RPMI8226 (cell line): ENCODE data around the gene STRA6.
A peak's percentile ranks its signal among the peaks of the same experiment; 100 is the strongest.
"Not testable (repeated sequence)": the region's sequence is repeated elsewhere in the genome, so short reads cannot be mapped to it uniquely, and the experiment has no call there.

ENCODE experiments used
- DNase-seq: peaks from one replicate; pipeline ENCODE4 v3.0.0-alpha.2; 2015

STRA6 gene

GRCh38 chr15:74179983-74180880, 22.4 kb downstream of the STRA6 start:
- DNase-seq = no peak

GRCh38 chr15:74179101-74179841, 23.3 kb downstream of the STRA6 start:
- DNase-seq = no peak

DNA sequence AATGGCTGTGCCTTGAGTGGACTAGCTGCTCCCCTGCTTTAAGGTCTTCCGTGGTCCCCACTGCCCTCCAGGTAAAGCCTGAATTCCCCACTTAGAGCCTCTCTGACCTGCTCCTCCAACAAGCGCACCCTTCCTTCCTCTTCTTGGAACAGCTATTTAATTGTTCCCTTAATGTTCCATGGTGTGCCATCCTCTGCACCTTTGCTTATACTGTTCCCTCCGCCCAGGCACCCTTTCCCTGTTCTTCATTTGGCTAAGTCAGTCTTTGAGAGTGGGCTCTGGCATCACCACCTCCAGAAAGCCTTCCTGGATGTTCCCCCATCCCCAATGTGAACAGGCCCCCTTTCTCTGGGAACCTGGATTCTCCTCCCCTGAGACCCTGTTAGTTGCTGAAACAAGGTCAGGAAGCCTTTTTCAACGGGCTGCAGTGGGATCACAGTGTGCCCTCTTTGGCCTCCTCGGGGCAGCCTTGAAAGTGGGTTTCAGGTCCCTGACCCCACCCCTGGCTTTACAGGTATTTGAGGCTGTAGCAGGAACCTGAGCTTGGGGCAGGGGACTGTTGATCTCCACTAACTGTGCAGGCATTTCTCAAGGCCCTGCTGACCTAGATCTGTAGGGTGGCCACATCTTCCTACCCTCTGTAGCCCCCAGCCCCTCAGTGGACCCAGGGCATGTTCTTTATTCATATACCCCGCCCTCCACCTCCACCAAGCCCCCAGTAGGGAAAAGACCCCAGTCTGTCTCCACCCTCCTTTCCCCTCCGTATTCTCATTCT, 24.1 kb downstream of the STRA6 start:
- DNase-seq = no peak

DNA sequence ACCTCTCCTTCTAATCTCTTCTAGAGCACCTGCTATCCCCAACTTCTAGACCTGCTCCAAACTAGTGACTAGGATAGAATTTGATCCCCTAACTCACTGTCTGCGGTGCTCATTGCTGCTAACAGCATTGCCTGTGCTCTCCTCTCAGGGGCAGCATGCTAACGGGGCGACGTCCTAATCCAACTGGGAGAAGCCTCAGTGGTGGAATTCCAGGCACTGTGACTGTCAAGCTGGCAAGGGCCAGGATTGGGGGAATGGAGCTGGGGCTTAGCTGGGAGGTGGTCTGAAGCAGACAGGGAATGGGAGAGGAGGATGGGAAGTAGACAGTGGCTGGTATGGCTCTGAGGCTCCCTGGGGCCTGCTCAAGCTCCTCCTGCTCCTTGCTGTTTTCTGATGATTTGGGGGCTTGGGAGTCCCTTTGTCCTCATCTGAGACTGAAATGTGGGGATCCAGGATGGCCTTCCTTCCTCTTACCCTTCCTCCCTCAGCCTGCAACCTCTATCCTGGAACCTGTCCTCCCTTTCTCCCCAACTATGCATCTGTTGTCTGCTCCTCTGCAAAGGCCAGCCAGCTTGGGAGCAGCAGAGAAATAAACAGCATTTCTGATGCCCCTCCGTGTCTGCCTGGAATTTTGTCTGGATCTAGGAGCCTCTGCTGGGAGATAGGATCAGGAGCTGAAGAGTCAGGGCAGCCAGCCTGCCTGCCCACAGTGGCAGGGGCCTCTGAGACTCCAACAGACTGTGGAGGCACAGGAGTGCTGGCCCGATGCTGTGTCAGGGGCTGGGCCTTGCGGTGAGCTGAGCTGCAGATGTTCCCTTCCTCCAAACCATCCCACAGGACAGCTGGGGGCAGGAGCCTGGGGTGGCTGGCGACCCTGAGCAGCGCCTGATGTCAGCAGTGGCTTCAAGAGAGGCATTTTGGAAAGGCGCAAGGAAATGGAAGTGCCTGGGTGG, 26.0 kb downstream of the STRA6 start:
- DNase-seq = no peak

DNA sequence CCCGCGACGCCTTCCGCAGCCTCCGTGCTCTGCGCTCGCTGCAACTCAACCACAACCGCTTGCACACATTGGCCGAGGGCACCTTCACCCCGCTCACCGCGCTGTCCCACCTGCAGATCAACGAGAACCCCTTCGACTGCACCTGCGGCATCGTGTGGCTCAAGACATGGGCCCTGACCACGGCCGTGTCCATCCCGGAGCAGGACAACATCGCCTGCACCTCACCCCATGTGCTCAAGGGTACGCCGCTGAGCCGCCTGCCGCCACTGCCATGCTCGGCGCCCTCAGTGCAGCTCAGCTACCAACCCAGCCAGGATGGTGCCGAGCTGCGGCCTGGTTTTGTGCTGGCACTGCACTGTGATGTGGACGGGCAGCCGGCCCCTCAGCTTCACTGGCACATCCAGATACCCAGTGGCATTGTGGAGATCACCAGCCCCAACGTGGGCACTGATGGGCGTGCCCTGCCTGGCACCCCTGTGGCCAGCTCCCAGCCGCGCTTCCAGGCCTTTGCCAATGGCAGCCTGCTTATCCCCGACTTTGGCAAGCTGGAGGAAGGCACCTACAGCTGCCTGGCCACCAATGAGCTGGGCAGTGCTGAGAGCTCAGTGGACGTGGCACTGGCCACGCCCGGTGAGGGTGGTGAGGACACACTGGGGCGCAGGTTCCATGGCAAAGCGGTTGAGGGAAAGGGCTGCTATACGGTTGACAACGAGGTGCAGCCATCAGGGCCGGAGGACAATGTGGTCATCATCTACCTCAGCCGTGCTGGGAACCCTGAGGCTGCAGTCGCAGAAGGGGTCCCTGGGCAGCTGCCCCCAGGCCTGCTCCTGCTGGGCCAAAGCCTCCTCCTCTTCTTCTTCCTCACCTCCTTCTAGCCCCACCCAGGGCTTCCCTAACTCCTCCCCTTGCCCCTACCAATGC, 27.1 kb downstream of the STRA6 start:
- DNase-seq = no peak

DNA sequence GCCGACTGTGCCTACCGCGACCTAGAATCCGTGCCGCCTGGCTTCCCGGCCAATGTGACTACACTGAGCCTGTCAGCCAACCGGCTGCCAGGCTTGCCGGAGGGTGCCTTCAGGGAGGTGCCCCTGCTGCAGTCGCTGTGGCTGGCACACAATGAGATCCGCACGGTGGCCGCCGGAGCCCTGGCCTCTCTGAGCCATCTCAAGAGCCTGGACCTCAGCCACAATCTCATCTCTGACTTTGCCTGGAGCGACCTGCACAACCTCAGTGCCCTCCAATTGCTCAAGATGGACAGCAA, 27.7 kb downstream of the STRA6 start:
- DNase-seq = no peak

DNA sequence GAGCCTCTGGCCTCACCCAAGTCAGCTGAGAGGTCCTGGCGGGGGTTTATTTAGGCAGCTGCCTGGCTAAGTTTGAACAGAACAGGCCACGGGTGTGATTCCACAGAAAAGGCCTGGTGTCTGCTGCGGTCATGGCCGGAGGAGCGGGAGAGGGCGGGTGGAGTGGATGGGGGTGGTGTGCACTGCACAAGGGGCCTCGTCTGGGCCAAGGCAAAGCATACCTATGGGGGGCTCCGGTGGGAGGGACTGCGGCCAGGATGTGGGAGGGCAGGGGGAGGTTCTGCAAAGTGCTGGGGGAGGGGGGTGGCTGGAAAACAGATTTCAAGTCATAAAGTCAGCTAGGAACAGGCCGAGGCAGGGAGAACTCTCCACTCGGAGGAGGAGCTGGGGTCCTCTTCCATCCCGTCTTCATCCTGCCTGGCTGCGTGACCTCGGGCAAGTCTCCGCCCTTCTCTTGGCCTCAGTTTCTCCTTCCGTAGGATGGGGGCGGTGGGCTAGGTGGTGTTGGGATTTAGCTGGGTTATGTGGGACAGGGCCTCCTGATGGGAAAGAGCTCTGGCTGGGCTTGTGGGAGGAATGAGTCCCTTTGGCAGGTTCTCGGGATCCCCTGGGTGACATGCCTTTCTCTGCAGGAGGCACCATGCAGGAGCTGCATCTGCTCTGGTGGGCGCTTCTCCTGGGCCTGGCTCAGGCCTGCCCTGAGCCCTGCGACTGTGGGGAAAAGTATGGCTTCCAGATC, 28.2 kb downstream of the STRA6 start:
- peak; percentile 3 for DNase-seq

GRCh38 chr15:74173380-74174218, 29.0 kb downstream of the STRA6 start, which contains the start of gene ISLR:
ISLR (plus strand) TSS chr15:74173710; CDS start chr15:74174859, 1,149 bp downstream.
- DNase-seq = peak; percentile 70

DNA sequence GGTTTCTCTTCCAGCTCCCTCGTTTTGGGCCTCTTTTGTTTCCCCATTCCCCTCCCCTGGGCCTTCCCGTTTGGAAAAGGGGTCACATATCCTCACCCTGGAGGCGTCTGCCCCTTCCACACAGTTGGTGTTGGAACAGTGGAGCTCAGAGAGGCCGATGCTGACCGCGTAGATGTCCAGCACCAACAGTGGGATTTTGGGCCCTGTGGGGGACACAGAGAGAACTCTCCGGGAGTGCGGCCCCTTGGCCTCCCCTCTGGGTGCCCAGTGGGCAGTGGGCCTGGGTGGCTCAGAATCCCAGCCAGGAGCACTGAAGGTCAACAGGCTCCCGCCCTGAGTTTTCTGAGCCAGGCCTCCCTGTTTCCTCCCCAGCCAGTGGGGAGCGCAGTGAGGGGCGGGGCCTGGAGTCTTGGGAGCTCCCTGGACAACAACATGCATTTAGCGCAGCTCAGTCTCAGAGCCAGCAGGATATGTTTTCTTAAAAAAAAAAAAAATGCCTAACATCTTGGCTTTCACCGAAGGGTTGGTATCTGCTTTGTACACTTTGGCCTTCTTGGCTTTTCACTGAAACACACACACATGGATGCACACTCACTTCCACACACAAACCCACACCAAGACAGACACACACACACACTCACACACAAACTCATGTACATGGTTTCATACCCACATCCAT, 29.7 kb downstream of the STRA6 start:
- peak; percentile 3 for DNase-seq

DNA sequence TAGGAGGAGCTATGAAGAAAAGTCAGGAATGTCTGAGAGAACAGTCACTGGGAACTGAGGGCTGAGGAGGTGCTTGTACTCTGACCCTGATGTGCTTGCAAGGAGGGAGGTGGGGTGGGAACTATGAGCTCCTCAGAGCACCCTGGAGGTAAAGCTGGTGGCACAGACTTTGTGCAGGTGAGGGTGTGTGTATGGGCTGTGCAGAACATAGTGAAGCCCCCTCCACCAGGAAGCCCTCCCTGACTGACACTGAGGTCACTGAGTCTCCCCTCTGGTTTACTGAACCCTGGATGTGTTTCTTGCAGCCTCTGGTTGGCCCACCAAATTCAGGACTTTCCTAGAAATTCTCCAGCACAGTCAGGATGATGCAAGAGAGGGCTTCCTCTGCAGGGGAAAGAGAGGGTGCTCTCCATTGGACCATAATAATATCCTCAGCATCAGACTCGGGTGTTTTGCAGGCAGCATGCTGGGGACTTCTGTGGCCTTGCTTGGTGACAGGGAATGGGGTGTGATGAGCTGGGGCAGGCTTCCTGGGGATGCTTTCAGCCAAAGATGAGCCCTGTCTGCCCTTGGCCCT, 30.5 kb downstream of the STRA6 start:
- DNase-seq = no peak

GRCh38 chr15:74170875-74171578, 31.6 kb downstream of the STRA6 start:
- DNase-seq = no peak

DNA sequence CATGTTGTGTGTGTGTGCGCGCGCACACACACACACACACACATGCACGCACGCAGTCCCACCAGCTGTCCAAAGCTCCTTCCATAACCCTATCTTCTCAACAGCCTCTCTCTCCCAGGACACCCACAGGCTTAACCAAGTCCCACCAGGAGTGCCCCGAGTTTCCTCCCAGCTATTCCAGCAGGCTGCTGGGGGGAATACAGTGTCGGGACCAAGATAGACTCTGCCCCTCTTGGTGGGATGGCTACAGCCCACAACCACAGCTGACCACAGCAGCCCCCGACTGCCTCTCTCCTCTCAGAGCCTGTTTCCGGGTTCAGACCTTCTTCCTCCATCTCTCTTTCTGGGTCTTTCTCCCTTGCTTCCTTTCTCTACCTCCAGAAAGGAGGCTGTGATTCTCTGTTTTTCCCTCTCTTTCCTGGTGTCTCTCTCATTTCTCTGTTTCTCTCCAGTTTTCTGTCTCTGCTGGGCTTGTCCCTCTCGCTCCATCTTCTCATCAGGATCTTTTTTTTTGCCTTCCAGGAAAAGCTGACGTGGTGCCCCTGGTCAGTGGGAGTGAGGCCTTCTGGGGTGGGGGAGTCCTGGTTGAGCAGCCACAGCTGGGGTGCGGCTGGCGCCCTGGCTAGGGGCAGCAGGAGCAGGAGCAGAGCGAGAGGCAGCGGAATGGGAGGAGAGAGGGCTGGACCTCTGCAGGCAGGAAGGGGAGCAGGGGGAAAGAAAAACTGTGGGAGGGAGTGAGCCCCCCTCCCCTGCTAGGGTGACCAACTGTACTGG, 32.3 kb downstream of the STRA6 start:
- DNase-seq = no peak

DNA sequence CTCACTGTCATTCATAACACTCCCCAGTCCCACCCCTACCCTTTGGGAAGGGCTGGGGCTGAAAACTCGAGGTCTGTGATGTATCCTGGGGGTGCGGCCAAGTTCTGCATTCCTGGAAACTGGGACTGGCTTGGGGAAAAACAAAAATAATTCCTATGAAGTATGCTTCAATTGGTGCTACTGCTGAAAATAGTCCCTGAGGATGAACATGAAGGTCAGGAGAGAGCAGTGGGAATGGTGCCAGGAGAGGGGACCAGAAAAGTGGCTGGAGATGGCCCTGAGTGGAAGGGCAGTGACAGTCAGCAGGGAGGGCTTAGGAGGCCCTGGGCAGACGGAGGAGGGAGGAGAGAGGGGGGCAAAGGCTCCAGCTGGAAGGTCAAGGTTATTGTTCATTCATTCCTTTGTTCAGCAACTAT, 33.9 kb downstream of the STRA6 start:
- DNase-seq = no peak

DNA sequence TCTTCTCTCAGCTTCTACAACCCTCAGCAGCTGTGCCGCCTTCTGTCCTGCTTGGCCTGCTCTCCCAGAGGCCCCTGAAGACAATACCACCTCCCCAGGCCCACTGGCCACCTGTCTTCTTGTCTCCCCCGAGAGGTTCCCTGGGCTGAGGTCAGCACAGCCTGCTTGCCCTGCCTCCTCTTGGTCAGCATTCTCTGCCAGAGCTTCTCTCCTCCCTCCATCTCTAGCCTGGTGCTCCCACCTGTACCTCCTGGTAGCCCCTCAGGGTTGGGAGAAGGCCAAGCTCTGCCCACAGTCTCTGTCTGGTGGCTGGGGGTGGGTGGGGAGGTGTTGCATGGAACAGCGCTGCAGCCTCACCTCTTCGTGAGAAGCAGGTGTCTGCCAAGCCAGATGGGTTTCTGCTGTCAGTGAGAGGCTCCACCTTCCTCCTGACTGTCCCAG, 34.7 kb downstream of the STRA6 start:
- DNase-seq = peak; percentile 53

GRCh38 chr15:74165461-74165860, 37.1 kb downstream of the STRA6 start:
- DNase-seq = no peak

DNA sequence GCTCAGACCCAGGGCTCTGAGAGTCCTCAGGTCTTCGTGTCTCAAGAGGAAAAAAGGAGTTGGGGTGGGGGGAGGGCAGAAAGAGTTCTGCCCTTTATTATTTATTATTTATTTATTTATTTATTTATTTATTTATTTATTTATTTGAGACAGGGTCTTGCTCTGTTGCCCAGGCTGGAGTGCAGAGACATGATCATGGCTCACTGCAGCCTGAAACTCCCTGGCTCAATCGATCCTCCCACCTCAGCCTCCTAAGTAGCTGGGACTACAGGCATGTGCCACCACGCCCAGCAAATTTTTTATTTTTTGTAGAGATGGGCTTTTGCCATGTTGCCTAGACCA, 40.4 kb downstream of the STRA6 start:
- DNase-seq = not testable (repeated sequence)

GRCh38 chr15:74160390-74160789, 42.2 kb downstream of the STRA6 start:
- DNase-seq = not testable (repeated sequence)
